22Rv1 (cell line): ENCODE data around the gene GMIP.
"Not testable (repeated sequence)": the region's sequence is repeated elsewhere in the genome, so short reads cannot be mapped to it uniquely, and the experiment has no call there.

Experiments
- H3K27ac ChIP-seq: fragments of 450-650 bp; 2 replicates; pipeline ENCODE4 v1.5.1; 2017
- CTCF ChIP-seq: fragments of 450-650 bp; IDR thresholded peaks from 2 replicates; pipeline ENCODE4 v1.5.1; 2017; ENCODE audit warnings: mild to moderate bottlenecking
- ZFX ChIP-seq: fragments of 450-650 bp; IDR thresholded peaks from 2 replicates; pipeline ENCODE4 v1.6.1; 2017; ENCODE audit warnings: antibody characterized with exemption, borderline replicate concordance

The GMIP gene, protein sequence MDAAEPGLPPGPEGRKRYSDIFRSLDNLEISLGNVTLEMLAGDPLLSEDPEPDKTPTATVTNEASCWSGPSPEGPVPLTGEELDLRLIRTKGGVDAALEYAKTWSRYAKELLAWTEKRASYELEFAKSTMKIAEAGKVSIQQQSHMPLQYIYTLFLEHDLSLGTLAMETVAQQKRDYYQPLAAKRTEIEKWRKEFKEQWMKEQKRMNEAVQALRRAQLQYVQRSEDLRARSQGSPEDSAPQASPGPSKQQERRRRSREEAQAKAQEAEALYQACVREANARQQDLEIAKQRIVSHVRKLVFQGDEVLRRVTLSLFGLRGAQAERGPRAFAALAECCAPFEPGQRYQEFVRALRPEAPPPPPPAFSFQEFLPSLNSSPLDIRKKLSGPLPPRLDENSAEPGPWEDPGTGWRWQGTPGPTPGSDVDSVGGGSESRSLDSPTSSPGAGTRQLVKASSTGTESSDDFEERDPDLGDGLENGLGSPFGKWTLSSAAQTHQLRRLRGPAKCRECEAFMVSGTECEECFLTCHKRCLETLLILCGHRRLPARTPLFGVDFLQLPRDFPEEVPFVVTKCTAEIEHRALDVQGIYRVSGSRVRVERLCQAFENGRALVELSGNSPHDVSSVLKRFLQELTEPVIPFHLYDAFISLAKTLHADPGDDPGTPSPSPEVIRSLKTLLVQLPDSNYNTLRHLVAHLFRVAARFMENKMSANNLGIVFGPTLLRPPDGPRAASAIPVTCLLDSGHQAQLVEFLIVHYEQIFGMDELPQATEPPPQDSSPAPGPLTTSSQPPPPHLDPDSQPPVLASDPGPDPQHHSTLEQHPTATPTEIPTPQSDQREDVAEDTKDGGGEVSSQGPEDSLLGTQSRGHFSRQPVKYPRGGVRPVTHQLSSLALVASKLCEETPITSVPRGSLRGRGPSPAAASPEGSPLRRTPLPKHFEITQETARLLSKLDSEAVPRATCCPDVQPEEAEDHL

DNA sequence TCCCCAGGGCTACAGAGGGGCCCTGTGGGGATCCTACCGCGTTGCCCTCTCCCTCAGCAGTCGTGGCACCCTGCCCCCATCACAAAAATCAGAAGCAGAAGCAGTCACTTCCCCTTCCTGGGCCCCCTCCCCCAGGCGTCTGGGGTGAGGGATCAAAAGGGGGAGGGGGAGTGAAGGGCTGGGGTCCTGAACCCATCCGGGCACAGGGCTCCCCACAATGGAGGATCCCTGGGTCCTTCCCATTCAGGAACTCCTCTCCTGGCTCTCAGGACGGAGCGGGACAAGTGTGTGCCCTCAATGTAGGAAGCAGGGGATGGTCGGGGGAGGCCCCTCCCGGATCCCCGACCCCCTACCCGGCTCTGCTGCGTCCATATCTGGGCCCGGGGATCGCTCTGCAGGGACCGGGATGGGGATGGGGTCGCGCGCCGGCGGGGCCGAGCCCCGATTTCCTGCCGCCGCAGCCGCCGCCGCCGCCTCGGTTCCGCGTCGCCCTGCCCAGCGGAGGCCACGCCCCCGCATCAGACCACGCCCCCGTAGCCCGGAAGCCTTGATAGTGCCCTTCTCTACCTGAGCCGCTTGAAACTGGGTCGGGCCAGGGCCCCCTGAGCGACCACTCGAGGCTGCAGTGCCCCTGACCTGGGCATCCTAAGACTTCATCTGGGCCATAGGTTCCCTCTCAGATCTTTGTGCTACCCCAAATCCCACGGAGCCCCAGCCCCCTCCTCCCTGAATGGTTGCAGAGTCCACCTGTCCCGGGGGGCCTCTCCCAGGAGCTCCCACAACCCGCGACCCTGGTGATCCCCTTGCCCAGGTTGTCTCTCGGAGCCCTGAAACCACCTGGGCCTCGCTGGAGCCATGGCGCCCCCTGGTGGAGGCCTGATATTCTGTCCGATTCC is at the start of gene GMIP:
Gene GMIP (minus strand): TSS at position 500 of the 896 bp plus-strand sequence. CDS start 128 bp downstream, at position 372.
- peak within 1 kb of the TSS; percentile 80 for H3K27ac ChIP-seq
- TF ChIP-seq CTCF (peak; percentile 94), ZFX (no peak)

DNA sequence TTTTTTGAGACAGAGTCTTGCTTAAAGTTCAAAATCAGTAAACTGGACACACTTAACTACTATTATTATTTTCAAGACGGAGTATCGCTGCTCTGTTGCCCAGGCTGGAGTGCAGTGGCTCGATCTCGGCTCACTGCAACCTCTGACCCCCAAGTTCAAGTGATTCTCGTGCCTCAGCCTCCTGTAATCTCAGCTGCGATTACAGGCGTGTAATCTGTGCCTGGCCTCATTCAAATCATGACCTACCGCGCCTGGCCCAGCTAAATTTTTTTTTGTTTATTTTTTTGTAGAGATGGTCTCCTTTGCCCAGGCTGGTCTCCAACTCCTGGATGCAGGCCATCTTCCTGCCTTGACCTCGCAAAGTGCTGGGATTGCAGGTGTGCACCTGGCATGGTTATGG is 48.2 kb upstream of the GMIP start:
- TF ChIP-seq ZFX, result no peak
- TF ChIP-seq CTCF, result no peak
- H3K27ac ChIP-seq, result no peak overlapping the region

DNA sequence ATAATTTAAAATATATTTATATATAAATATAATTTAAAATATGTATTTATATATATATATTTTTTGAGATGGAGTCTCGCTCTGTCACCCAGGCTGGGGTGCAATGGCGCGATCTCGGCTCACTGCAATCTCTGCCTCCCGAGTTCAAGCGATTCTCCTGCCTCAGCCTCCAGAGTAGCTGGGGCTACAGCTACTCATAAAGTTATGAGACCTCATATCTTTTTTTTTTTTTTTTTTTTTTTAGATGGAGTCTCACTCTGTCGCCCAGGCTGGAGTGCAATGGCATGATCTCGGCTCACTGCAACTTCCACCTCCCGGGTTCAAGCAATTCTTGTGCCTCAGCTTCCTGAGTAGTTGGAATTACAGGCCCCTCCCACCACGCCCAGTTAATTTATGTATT is 45.6 kb upstream of the GMIP start:
- not testable (repeated sequence) for H3K27ac ChIP-seq

GRCh38 chr19:19687090-19687489 is 43.6 kb upstream of the GMIP start:
- H3K27ac ChIP-seq, result no peak overlapping the region
- no peak for TF ChIP-seq ZFX
- TF ChIP-seq CTCF, result no peak

DNA sequence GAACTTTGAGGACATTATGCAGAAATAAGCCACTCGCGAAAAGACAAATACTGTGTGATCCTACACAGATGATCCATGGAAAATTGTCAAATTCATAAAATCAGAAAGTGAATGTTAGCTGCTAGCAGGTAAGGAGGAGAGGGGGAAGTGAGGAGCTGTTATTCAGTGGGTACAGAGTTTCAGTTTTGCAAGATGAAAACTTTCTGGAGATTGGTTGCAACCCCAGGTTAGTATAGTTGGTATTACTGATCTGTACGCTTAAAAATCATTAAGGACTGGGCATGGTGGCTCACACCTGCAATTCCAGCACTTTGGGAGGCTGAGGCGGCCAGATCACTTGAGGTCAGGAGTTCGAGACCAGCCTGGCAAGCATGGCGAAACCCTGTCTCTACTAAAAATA is 43.1 kb upstream of the GMIP start:
- TF ChIP-seq CTCF (no peak), ZFX (no peak)
- no peak overlapping the region for H3K27ac ChIP-seq

GRCh38 chr19:19686119-19686518 is 42.7 kb upstream of the GMIP start:
- not testable (repeated sequence) for H3K27ac ChIP-seq

- TF ChIP-seq ZFX (no peak), CTCF (no peak)
These were observed 36.0 kb upstream of the GMIP start for GRCh38 chr19:19679176-19680073.

More at GRCh38 chr19:19679176-19680073, 36.0 kb upstream of the GMIP start:
- no peak overlapping the region for H3K27ac ChIP-seq
